Trophoblast cell (in vitro differentiated cells and primary cell): ENCODE results near the gene CCL5.

Experiments
- DNase-seq, 2 donors: peaks; one replicate each; pipeline ENCODE4 v3.0.0-alpha.2; 2016
- H2AFZ ChIP-seq: 2 replicates; pipeline ENCODE4 v1.6.1; 2013; ENCODE audit warnings: low read length, moderate library complexity, mild to moderate bottlenecking; ENCODE audit not compliant: insufficient read depth, poor library complexity
- H2AK5ac ChIP-seq: 2 replicates; pipeline ENCODE4 v1.6.1; 2013; ENCODE audit warnings: mild to moderate bottlenecking, low read length
- H2BK120ac ChIP-seq: 2 replicates; pipeline ENCODE4 v1.6.1; 2013; ENCODE audit warnings: low read length, mild to moderate bottlenecking, moderate library complexity; ENCODE audit not compliant: insufficient read depth, poor library complexity
- H2BK12ac ChIP-seq: 2 replicates; pipeline ENCODE4 v1.6.1; 2013; ENCODE audit warnings: mild to moderate bottlenecking, low read length, moderate library complexity
- H2BK5ac ChIP-seq: 2 replicates; pipeline ENCODE4 v1.6.1; 2013; ENCODE audit warnings: low read length, low read depth, moderate library complexity, mild to moderate bottlenecking; ENCODE audit not compliant: poor library complexity
- H3K14ac ChIP-seq: 2 replicates; pipeline ENCODE4 v1.6.1; 2013; ENCODE audit warnings: mild to moderate bottlenecking, low read length
- H3K18ac ChIP-seq: 2 replicates; pipeline ENCODE4 v1.6.1; 2013; ENCODE audit warnings: mild to moderate bottlenecking, low read length
- H3K23ac ChIP-seq: 2 replicates; pipeline ENCODE4 v1.6.1; 2013; ENCODE audit warnings: low read length
- H3K27ac ChIP-seq: 2 replicates; pipeline ENCODE4 v1.5.1; 2013; ENCODE audit warnings: low read depth, mild to moderate bottlenecking, inconsistent platforms, low read length, moderate library complexity
- H3K27me3 ChIP-seq: 2 replicates; pipeline ENCODE4 v1.6.1; 2013; ENCODE audit warnings: inconsistent platforms, mild to moderate bottlenecking, low read length, moderate library complexity; ENCODE audit not compliant: insufficient read depth
- H3K36me3 ChIP-seq, 2 experiments: 1 replicate in 1 of 2; 2 replicates in 1 of 2; pipeline ENCODE4 v1.6.1; 2013; ENCODE audit warnings: low read length in 2 of 2, mild to moderate bottlenecking in 2 of 2, moderate library complexity in 1 of 2; ENCODE audit not compliant: insufficient read depth in 2 of 2, control insufficient read depth in 1 of 2
- H3K4ac ChIP-seq: 2 replicates; pipeline ENCODE4 v1.6.1; 2013; ENCODE audit warnings: low read depth, mild to moderate bottlenecking, low read length, moderate library complexity
- H3K4me1 ChIP-seq, 2 experiments: 1 replicate in 1 of 2; 2 replicates in 1 of 2; pipeline ENCODE4 v1.6.1; 2013; ENCODE audit warnings: low read length in 2 of 2, mild to moderate bottlenecking in 2 of 2, moderate library complexity in 1 of 2; ENCODE audit not compliant: insufficient read depth in 2 of 2, control insufficient read depth in 1 of 2
- H3K4me2 ChIP-seq: 2 replicates; pipeline ENCODE4 v1.6.1; 2013; ENCODE audit warnings: inconsistent platforms, mild to moderate bottlenecking, low read length, moderate library complexity
- H3K4me3 ChIP-seq: 2 replicates; pipeline ENCODE4 v1.5.1; 2013; ENCODE audit warnings: mild to moderate bottlenecking, low read depth, low read length, inconsistent platforms
- H3K79me1 ChIP-seq: one replicate; pipeline ENCODE4 v1.6.1; 2013; ENCODE audit warnings: low read length
- H3K79me2 ChIP-seq: 2 replicates; pipeline ENCODE4 v1.6.1; 2013; ENCODE audit warnings: low read length, mild to moderate bottlenecking; ENCODE audit not compliant: control insufficient read depth, insufficient read depth, poor library complexity
- H3K9ac ChIP-seq: 2 replicates; pipeline ENCODE4 v1.6.1; 2013; ENCODE audit warnings: mild to moderate bottlenecking, low read length
- H3K9me3 ChIP-seq: 2 replicates; pipeline ENCODE4 v1.6.1; 2013; ENCODE audit warnings: low read depth, mild to moderate bottlenecking, control low read depth, inconsistent platforms, low read length; ENCODE audit not compliant: insufficient read depth
- H4K12ac ChIP-seq: 2 replicates; pipeline ENCODE4 v1.6.1; 2013; ENCODE audit warnings: low read depth, mild to moderate bottlenecking, low read length, moderate library complexity
- H4K8ac ChIP-seq: 2 replicates; pipeline ENCODE4 v1.6.1; 2013; ENCODE audit warnings: low read depth, mild to moderate bottlenecking, low read length, moderate library complexity
- H4K91ac ChIP-seq: one replicate; pipeline ENCODE4 v1.6.1; 2013; ENCODE audit warnings: low read depth, mild to moderate bottlenecking, low read length, moderate library complexity
- WGBS: extraction: QIAGEN DNeasy Blood & Tissue Kit; methylation state at CpG from one replicate; pipeline ENCODE4 v1.1.7; 2013; ENCODE audit warnings: missing lambda C conversion rate; ENCODE audit not compliant: insufficient read length, insufficient coverage; ENCODE audit errors: extremely low coverage; 5-methylcytosine and 5-hydroxymethylcytosine counted together

The CCL5 gene

DNA sequence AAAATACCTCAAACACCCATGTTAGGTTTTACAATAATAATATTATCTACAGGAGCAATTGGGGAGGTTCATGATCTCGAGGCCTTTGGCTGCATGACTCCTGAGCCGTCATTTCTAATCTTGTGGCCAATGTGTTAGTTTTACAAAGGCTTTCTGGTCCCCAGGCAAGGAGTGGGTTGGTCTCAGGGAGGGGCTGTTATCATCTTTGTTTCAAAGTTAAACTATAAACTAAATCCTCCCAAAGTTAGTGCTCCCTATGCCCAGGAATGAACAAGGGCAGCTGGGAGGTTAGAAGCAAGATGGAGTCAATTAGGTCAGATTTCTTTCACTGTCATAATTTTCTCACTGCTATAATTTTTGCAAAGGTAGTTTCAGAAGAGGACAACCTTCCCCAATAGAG is 9.1 kb upstream of the CCL5 start:
- Histone ChIP-seq H2BK12ac (no peak overlapping the region), H3K27me3 (no peaks in the 10 kb centered on the region), H4K8ac (no peak overlapping the region), H3K9ac (no peak overlapping the region), H2AK5ac (no peak overlapping the region), H3K4me3 (no peak overlapping the region), H3K9me3 (no peaks in the 10 kb centered on the region), H3K79me1 (peaks cover 10% of the 10 kb centered on the region), H3K14ac (no peak overlapping the region), H3K4me1 (peaks cover 8 to 13% of the 10 kb centered on the region in 2 experiments), H3K79me2 (no peaks in the 10 kb centered on the region), H3K4me2 (no peak overlapping the region), H4K12ac (no peak overlapping the region), H3K23ac (no peak overlapping the region), H3K4ac (no peak overlapping the region), H2BK120ac (no peak overlapping the region), H2AFZ (no peak overlapping the region), H3K27ac (no peak overlapping the region), H3K18ac (no peak overlapping the region), H3K36me3 (no peaks in the 10 kb centered on the region), H2BK5ac (no peak overlapping the region), H4K91ac (no peak overlapping the region)
- no CpG with 5 or more reads among the region's 2 CpGs for WGBS
- no peak for DNase-seq

- Histone ChIP-seq H3K27me3 (no peaks in the 10 kb centered on the region), H3K79me2 (no peaks in the 10 kb centered on the region), H3K27ac (no peak overlapping the region), H3K79me1 (no peaks in the 10 kb centered on the region), H2BK5ac (no peak overlapping the region), H2AK5ac (no peak overlapping the region), H3K9ac (no peak overlapping the region), H3K9me3 (no peaks in the 10 kb centered on the region), H2AFZ (no peak overlapping the region), H3K4ac (no peak overlapping the region), H3K4me2 (no peak overlapping the region), H4K91ac (no peak overlapping the region), H3K14ac (no peak overlapping the region), H3K4me3 (no peak overlapping the region), H4K12ac (no peak overlapping the region), H2BK12ac (no peak overlapping the region), H2BK120ac (no peak overlapping the region), H4K8ac (no peak overlapping the region), H3K18ac (no peak overlapping the region), H3K23ac (no peak overlapping the region), H3K36me3 (no peaks in the 10 kb centered on the region), H3K4me1 (peaks cover 6% of the 10 kb centered on the region in 2 experiments)
- no CpG with 5 or more reads among the region's 4 CpGs for WGBS
- no peak for DNase-seq
These were observed 1.8 kb downstream of the CCL5 start for GRCh38 chr17:35878361-35878760.

GRCh38 chr17:35877345-35878029 is 2.7 kb downstream of the CCL5 start:
- Histone ChIP-seq H2AFZ (no peak overlapping the region), H3K4me2 (no peak overlapping the region), H3K14ac (no peak overlapping the region), H3K9ac (no peak overlapping the region), H2BK12ac (no peak overlapping the region), H4K91ac (no peak overlapping the region), H3K9me3 (no peaks in the 10 kb centered on the region), H3K36me3 (no peaks in the 10 kb centered on the region), H3K27me3 (no peaks in the 10 kb centered on the region), H3K4ac (no peak overlapping the region), H3K4me1 (peaks cover 6% of the 10 kb centered on the region in 2 experiments), H4K8ac (no peak overlapping the region), H3K79me1 (no peaks in the 10 kb centered on the region), H3K23ac (no peak overlapping the region), H2BK5ac (no peak overlapping the region), H2AK5ac (no peak overlapping the region), H2BK120ac (no peak overlapping the region), H3K4me3 (no peak overlapping the region), H3K18ac (no peak overlapping the region), H3K79me2 (no peaks in the 10 kb centered on the region), H3K27ac (no peak overlapping the region), H4K12ac (no peak overlapping the region)
- DNase-seq = no peak

DNA sequence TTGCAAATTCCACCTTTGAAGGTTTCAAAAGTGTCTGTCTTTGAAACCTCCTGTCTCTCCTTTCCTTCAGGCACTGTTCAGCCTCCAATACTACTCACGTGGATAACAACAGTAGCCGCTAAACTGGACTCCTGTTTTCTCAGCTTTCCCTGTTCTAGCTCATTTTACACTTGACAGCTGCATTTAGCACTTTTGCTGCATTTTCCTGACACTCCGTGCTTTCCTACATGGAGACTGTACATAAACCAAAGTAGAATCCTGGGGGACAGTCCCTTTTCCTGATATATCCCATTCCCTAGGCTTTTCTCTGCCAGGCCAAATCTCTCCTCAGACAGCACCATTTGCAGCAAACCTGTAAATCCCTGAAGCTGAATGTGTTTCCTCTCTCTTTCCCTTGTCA is 3.6 kb downstream of the CCL5 start:
- no peak for DNase-seq
- H3K18ac ChIP-seq = no peak overlapping the region
- no CpG with 5 or more reads among the region's 3 CpGs for WGBS

More for the DNA sequence above, 3.6 kb downstream of the CCL5 start:
- H3K4me1 ChIP-seq = peaks cover 6% of the 10 kb centered on the region in 2 experiments
- H3K9me3 ChIP-seq = no peaks in the 10 kb centered on the region
- no peak overlapping the region for H3K4ac ChIP-seq
- H3K23ac ChIP-seq = no peak overlapping the region
- H2AFZ ChIP-seq = no peak overlapping the region
- H4K12ac ChIP-seq = no peak overlapping the region
- no peak overlapping the region for H2BK12ac ChIP-seq
- no peak overlapping the region for H3K9ac ChIP-seq
- no peaks in the 10 kb centered on the region for H3K27me3 ChIP-seq
- no peak overlapping the region for H2AK5ac ChIP-seq
- no peak overlapping the region for H3K4me2 ChIP-seq
- no peak overlapping the region for H3K14ac ChIP-seq
- H3K36me3 ChIP-seq = no peaks in the 10 kb centered on the region
- no peak overlapping the region for H3K4me3 ChIP-seq
- no peaks in the 10 kb centered on the region for H3K79me2 ChIP-seq
- no peaks in the 10 kb centered on the region for H3K79me1 ChIP-seq
- H4K91ac ChIP-seq = no peak overlapping the region
- no peak overlapping the region for H4K8ac ChIP-seq
- no peak overlapping the region for H3K27ac ChIP-seq
- no peak overlapping the region for H2BK120ac ChIP-seq
- H2BK5ac ChIP-seq = no peak overlapping the region
